Measurements from ENCODE around the gene DMP1. TPM values are rescaled to one million over a fixed set of nuclear protein-coding genes. Genes with fewer than 3 reads are reported as not detected.

Gene DMP1
- total RNA-seq, 1 donor from 2014 or later: 0.13 TPM

DNA sequence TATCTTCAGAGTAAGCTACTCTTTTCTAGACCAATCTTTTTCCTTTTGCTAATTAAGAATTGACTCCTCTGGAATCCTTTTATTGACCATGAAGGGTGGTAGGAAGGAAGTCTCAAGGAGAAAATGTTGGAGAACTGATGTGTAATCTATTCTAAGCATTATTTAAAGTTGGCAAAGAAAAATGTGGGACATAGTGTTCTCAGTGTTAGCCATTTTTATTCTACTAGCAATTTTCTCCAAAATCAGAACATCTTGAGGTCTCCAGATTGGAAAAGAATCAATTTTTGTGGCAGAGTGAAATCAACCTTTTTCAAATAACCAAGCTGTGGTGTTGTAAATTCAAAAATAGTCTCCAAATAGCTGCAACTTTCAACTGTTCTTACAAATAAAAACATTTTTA lies 18.4 kb upstream of the DMP1 start:
- no peak for DNase-seq (ENCODE audit: low spot score)
- H3K4me3 Mint-ChIP-seq (ENCODE audit: unreplicated experiment): no peak overlapping the region
- no peak overlapping the region for H3K27ac Mint-ChIP-seq (ENCODE audit: unreplicated experiment)
- no peaks in the 10 kb centered on the region for H3K36me3 Mint-ChIP-seq (ENCODE audit: low read depth, unreplicated experiment)
- H3K9me3 Mint-ChIP-seq (ENCODE audit: unreplicated experiment): no peaks in the 10 kb centered on the region
- H3K27me3 Mint-ChIP-seq (ENCODE audit: unreplicated experiment): no peaks in the 10 kb centered on the region
- TF ChIP-seq, protein P1, sequence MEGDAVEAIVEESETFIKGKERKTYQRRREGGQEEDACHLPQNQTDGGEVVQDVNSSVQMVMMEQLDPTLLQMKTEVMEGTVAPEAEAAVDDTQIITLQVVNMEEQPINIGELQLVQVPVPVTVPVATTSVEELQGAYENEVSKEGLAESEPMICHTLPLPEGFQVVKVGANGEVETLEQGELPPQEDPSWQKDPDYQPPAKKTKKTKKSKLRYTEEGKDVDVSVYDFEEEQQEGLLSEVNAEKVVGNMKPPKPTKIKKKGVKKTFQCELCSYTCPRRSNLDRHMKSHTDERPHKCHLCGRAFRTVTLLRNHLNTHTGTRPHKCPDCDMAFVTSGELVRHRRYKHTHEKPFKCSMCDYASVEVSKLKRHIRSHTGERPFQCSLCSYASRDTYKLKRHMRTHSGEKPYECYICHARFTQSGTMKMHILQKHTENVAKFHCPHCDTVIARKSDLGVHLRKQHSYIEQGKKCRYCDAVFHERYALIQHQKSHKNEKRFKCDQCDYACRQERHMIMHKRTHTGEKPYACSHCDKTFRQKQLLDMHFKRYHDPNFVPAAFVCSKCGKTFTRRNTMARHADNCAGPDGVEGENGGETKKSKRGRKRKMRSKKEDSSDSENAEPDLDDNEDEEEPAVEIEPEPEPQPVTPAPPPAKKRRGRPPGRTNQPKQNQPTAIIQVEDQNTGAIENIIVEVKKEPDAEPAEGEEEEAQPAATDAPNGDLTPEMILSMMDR (IDR thresholded peaks at IDR 0.05; ENCODE audit: unreplicated experiment): no peak
- no peaks in the 10 kb centered on the region for H3K4me1 Mint-ChIP-seq (ENCODE audit: unreplicated experiment)

DNA sequence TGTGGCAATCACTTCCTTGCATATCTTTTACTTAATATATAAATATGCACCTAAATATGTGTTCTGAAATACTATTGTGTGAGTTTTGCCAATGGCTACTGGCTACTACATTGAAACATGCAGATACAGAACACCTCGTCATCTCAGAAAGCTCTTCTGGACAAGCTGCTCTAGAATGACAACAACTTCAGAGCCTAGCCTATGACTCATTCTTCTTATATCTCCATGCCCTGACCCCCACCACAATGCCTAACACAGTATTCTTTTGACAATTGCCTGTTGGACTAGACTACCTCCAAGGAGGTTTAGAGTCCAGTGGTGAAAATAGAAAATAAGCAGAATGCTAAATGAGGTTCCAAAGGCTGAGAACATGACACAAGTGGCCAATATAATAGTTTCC lies 17.6 kb upstream of the DMP1 start:
- H3K4me3 Mint-ChIP-seq (ENCODE audit: unreplicated experiment): no peak overlapping the region
- H3K27me3 Mint-ChIP-seq (ENCODE audit: unreplicated experiment): no peaks in the 10 kb centered on the region
- TF ChIP-seq, protein P1 (IDR thresholded peaks at IDR 0.05; ENCODE audit: unreplicated experiment): no peak
- no peaks in the 10 kb centered on the region for H3K9me3 Mint-ChIP-seq (ENCODE audit: unreplicated experiment)
- no peaks in the 10 kb centered on the region for H3K36me3 Mint-ChIP-seq (ENCODE audit: low read depth, unreplicated experiment)
- DNase-seq (ENCODE audit: low spot score): no peak
- no peaks in the 10 kb centered on the region for H3K4me1 Mint-ChIP-seq (ENCODE audit: unreplicated experiment)
- no peak overlapping the region for H3K27ac Mint-ChIP-seq (ENCODE audit: unreplicated experiment)

DNA sequence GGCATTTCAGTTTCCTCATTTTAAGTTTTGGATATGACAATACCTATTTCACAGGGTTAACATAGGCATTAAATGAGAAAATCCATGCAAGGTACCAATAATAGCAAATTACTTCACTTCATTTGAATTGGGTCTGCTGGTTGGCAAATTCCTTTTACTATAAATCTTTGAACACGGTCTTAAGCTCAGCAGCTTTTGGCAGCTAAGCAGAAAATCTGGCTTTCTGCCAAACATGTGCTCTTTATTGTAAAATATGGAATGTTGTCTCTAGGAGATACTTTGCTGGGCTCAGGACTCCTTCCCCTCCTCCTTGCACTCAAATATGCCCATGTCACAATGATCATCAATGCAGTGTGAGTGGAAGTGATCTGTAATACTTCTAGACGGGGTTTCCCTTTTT lies 16.8 kb upstream of the DMP1 start:
- no peak for DNase-seq (ENCODE audit: low spot score)
- Mint-ChIP-seq H3K27me3 (ENCODE audit: unreplicated experiment) (no peaks in the 10 kb centered on the region), H3K9me3 (ENCODE audit: unreplicated experiment) (no peaks in the 10 kb centered on the region), H3K4me3 (ENCODE audit: unreplicated experiment) (no peak overlapping the region), H3K4me1 (ENCODE audit: unreplicated experiment) (no peaks in the 10 kb centered on the region), H3K27ac (ENCODE audit: unreplicated experiment) (no peak overlapping the region), H3K36me3 (ENCODE audit: low read depth, unreplicated experiment) (no peaks in the 10 kb centered on the region)
- TF ChIP-seq, protein P1 (IDR thresholded peaks at IDR 0.05; ENCODE audit: unreplicated experiment): no peak

DNA sequence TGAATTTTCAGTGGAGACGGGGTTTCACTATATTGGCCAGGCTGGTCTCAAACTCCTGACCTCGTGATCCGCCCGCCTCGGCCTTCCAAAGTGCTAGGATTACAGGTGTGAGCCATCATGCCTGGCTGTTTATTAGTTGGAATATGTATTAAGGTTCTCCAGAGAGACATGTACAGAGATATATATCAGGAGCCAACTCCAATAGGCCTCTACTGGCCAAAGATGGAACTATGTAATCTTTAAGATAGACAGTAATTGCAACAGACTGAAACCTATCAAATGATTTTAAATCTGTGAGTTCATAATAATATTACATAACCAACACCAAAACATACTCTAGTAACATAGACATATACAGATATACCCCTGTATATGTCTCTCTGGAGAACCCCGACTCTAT lies 5.8 kb upstream of the DMP1 start:
- H3K4me3 Mint-ChIP-seq (ENCODE audit: unreplicated experiment): no peak overlapping the region
- no peaks in the 10 kb centered on the region for H3K27me3 Mint-ChIP-seq (ENCODE audit: unreplicated experiment)
- no peaks in the 10 kb centered on the region for H3K36me3 Mint-ChIP-seq (ENCODE audit: low read depth, unreplicated experiment)
- no peaks in the 10 kb centered on the region for H3K4me1 Mint-ChIP-seq (ENCODE audit: unreplicated experiment)
- TF ChIP-seq, protein P1 (IDR thresholded peaks at IDR 0.05; ENCODE audit: unreplicated experiment): no peak
- H3K9me3 Mint-ChIP-seq (ENCODE audit: unreplicated experiment): no peaks in the 10 kb centered on the region
- no peak for DNase-seq (ENCODE audit: low spot score)
- H3K27ac Mint-ChIP-seq (ENCODE audit: unreplicated experiment): no peak overlapping the region

DNA sequence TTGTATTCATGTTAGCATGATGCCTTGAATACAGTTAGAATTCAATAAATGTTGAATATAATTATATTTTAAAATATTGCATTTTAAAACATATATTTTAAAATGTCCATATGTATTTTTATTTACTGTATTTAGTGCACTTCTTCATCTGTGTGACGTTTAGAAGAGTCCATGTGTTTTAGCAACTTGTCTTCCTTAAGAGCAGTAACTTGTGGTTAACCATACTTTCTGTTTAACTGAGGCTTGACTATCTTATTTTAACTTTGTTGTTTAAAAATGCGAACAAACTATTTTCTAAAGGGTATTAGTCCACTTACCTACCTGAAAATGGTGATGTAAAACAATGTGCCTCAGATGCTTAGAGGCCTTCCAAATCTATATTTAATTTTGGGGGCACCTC lies 858 bp downstream of the DMP1 start:
- H3K4me1 Mint-ChIP-seq (ENCODE audit: unreplicated experiment): peaks cover 7% of the 10 kb centered on the region
- H3K27ac Mint-ChIP-seq (ENCODE audit: unreplicated experiment): no peak overlapping the region
- TF ChIP-seq, protein P1 (IDR thresholded peaks at IDR 0.05; ENCODE audit: unreplicated experiment): no peak
- H3K9me3 Mint-ChIP-seq (ENCODE audit: unreplicated experiment): no peaks in the 10 kb centered on the region
- no peaks in the 10 kb centered on the region for H3K27me3 Mint-ChIP-seq (ENCODE audit: unreplicated experiment)
- DNase-seq (ENCODE audit: low spot score): no peak
- no peak overlapping the region for H3K4me3 Mint-ChIP-seq (ENCODE audit: unreplicated experiment)
- H3K36me3 Mint-ChIP-seq (ENCODE audit: low read depth, unreplicated experiment): no peaks in the 10 kb centered on the region

All from endothelial cell (in vitro differentiated cells).